ENCODE data around the gene RPN2. TPM values are rescaled to one million over a fixed set of nuclear protein-coding genes. Genes with fewer than 3 reads are reported as not detected.

The RPN2 gene
- total and polyA plus RNA-seq, 10 donors = 45.7 to 161 (median 129) TPM

GRCh38 chr20:37237656-37238055 lies 58.5 kb downstream of the RPN2 start:
- H3K27me3 ChIP-seq (replicated peaks in 1 of 7) = no peaks in the 10 kb centered on the region
- peaks cover 17 to 100% (median 100%) of the 10 kb centered on the region in 6 donors for H3K36me3 ChIP-seq
- intact Hi-C loops (cut with DNase I; ENCODE audit: low total_unique reads) = no loop called here
- no peak for DNase-seq
- TF ChIP-seq POLR2A (IDR thresholded peaks at IDR 0.05) (no peak), CTCF (IDR thresholded peaks at IDR 0.05 in 8 of 11, conservative IDR thresholded peaks at IDR 0.05 in 3 of 11) (no peak)
- no peaks in the 10 kb centered on the region for H3K4me1 ChIP-seq
- H3K4me3 ChIP-seq = no peak overlapping the region
- no peaks in the 10 kb centered on the region for H3K9me3 ChIP-seq
- H3K27ac ChIP-seq = no peak overlapping the region
- 94 to 97% (median 96%) methylated on average over 5 of the region's 5 CpGs for WGBS, 5 donors

DNA sequence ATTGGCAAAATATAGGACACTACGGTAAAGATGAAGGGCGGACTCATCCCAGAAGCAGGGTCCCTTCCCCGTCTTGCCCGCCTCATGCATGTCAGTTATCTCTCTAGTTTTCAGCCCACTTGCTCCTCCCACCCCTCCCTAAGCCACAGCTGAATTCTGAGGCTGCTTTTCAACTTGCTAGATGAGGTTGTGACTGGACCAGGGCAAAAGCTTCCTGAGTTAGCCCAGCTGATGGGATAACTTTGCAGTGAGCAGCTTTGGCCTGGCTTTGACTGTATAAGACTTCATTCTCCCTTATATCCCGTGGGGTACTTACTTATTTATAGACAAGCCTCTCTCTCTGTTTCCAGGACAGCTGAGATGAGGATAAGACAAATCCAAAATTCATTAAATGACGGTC lies 59.3 kb downstream of the RPN2 start:
- H3K4me3 ChIP-seq = no peak overlapping the region
- peaks cover 17 to 100% (median 99%) of the 10 kb centered on the region in 6 donors for H3K36me3 ChIP-seq
- no peaks in the 10 kb centered on the region for H3K27me3 ChIP-seq (replicated peaks in 1 of 7)
- H3K27ac ChIP-seq = no peak overlapping the region
- 92 to 98% (median 95%) methylated on average over 6 of the region's 6 CpGs for WGBS, 5 donors
- no peak for DNase-seq
- no peaks in the 10 kb centered on the region for H3K4me1 ChIP-seq
- no peak for TF ChIP-seq POLR2AphosphoS5 (IDR thresholded peaks at IDR 0.05)
- no peak for TF ChIP-seq CTCF (IDR thresholded peaks at IDR 0.05 in 8 of 11, conservative IDR thresholded peaks at IDR 0.05 in 3 of 11)
- TF ChIP-seq POLR2A (IDR thresholded peaks at IDR 0.05) = no peak
- H3K9me3 ChIP-seq = no peaks in the 10 kb centered on the region
- intact Hi-C loops (cut with DNase I; ENCODE audit: low total_unique reads) = no loop called here

DNA sequence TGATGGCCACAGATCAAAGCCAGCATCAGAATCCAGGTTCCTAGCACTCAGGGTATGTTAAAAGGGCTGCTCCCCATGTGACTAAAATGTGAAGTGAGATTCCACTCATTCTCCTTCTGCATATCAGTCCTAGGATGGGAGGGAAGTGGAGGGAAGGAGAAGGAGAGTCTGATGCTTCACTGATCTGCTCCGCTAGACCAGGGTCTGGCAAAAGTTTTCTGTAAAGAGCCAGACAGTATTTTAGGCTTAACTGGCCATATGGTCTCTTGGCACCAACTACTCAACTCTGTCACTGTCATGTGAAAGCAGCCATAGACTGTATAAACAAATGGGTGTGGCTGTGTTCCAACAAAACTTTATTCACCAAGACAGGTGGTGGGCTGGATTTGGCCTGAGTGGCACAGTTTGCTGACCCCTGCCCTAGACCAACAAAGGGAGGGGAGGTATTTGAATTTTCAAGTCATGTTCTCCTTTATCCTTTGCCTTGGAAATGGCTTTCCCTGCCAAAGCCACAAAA lies 59.9 kb downstream of the RPN2 start:
- Histone ChIP-seq H3K4me3 (no peak overlapping the region), H3K9me3 (no peaks in the 10 kb centered on the region), H3K27ac (no peak overlapping the region), H3K4me1 (no peaks in the 10 kb centered on the region), H3K36me3 (peaks cover 17 to 100% (median 97%) of the 10 kb centered on the region in 6 donors), H3K27me3 (replicated peaks in 1 of 7) (no peaks in the 10 kb centered on the region)
- 80 to 100% (median 91%) methylated on average over 1 of the region's 1 CpG for WGBS, 5 donors
- DNase-seq = no peak
- TF ChIP-seq CTCF (IDR thresholded peaks at IDR 0.05 in 8 of 11, conservative IDR thresholded peaks at IDR 0.05 in 3 of 11) (no peak), POLR2AphosphoS5 (IDR thresholded peaks at IDR 0.05) (no peak), POLR2A (IDR thresholded peaks at IDR 0.05) (no peak)
- intact Hi-C loops (cut with DNase I; ENCODE audit: low total_unique reads) = no loop called here

DNA sequence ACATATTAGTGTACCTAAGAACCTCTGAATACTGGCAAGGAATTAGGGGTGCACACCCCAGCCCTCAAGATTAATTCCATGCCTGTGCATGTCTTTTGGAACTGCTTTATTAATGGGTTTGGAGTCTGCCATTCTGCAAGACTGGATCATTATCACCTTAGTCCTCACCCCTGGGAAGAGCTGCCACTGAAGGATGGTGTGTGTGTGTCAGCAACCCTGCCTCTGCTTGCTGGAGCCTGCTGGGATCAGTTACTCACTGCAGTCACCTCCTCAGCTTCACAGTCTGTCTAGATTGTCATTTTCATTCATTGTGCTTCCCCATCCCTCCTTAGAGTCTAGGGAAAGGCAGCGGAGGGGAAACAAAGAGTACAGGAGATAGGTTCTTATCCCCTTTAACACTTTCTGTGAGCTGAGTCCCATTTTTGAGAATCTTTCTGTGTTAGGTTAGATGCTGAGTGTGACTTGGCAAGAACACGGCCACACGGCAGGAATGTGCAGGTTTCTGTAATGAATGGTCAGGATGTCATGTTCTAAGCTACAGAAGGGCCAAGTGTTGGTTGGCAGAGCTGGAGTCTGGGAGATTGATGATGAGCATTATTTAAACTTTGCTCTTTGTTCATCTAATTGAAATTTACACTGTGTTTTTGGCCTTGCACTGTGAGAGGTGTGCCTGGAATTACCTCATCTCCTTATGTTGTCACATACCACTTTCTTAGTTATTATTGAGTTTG lies 61.4 kb downstream of the RPN2 start:
- no peak for TF ChIP-seq POLR2AphosphoS5 (IDR thresholded peaks at IDR 0.05)
- no peak for TF ChIP-seq POLR2A (IDR thresholded peaks at IDR 0.05)
- no peak for TF ChIP-seq CTCF (IDR thresholded peaks at IDR 0.05 in 8 of 11, conservative IDR thresholded peaks at IDR 0.05 in 3 of 11)
- intact Hi-C loops (cut with DNase I; ENCODE audit: low total_unique reads) = no loop called here
- no peak overlapping the region for H3K4me3 ChIP-seq

More for the DNA sequence above, 61.4 kb downstream of the RPN2 start:
- Histone ChIP-seq H3K4me1 (no peaks in the 10 kb centered on the region), H3K27ac (no peak overlapping the region), H3K36me3 (peaks cover 17 to 100% (median 83%) of the 10 kb centered on the region in 6 donors), H3K9me3 (no peaks in the 10 kb centered on the region), H3K27me3 (replicated peaks in 1 of 7) (no peaks in the 10 kb centered on the region)
- WGBS, 5 donors = 94 to 99% (median 97%) methylated on average over 3 of the region's 3 CpGs
- no peak for DNase-seq
